Nephron (organoid): ENCODE results near the gene KIAA0232.

ENCODE experiments used
- H3K27ac Mint-ChIP-seq, 3 experiments: 2 replicates each; pipeline ENCODE4 v1.8.0; 2020; ENCODE audit warnings: mixed read lengths in 3 of 3, mild to moderate bottlenecking in 2 of 3, moderate library complexity in 1 of 3
- H3K27me3 Mint-ChIP-seq: 2 replicates; pipeline ENCODE4 v1.8.0; 2021; ENCODE audit warnings: low read depth, mild to moderate bottlenecking, moderate library complexity, mixed read lengths
- H3K36me3 Mint-ChIP-seq: 2 replicates; pipeline ENCODE4 v1.8.0; 2020; ENCODE audit warnings: low read depth, mixed read lengths
- H3K4me1 Mint-ChIP-seq: 2 replicates; pipeline ENCODE4 v1.8.0; 2020; ENCODE audit warnings: mixed read lengths
- H3K4me3 Mint-ChIP-seq, 3 experiments: 2 replicates each; pipeline ENCODE4 v1.8.0; 2020; ENCODE audit warnings: mild to moderate bottlenecking in 3 of 3, mixed read lengths in 3 of 3, moderate library complexity in 2 of 3
- H3K9me3 Mint-ChIP-seq: 2 replicates; pipeline ENCODE4 v1.8.0; 2020; ENCODE audit warnings: mixed read lengths
- CTCF ChIP-seq, 3 experiments: fragments of 200-600 bp; sonication (generic); IDR thresholded peaks; one replicate each; pipeline ENCODE4 v1.5.0; 2021; ENCODE audit warnings: antibody characterized with exemption in 3 of 3; ENCODE audit not compliant: unreplicated experiment in 3 of 3

The KIAA0232 gene

DNA sequence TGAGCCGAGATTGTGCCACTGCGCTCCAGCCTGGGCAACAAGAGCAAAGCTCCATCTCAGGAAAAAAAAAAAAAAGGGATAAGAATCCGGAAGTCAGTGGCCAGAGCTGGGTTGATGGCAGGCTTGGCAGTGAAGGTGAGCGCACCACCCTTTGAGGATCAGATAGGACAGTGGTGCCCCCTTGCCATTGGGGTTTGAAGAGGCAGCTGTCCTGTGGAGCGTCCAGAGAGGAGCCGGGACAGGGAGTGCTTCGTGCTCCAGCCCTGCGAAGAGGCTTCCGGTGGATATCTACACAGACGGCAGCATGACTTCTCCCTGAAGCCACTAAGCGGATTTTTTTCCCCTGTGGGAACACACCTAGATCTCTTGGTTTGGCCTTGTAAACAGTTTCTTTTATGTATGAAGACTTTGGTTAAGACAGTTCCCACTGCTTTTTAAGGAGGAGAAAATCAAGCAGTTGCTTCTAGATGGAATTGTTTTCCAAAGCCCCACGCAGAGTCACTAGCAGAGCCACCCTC lies 133.6 kb downstream of the KIAA0232 start:
- Mint-ChIP-seq H3K27me3 (no peaks in the 10 kb centered on the region), H3K36me3 (no peaks in the 10 kb centered on the region), H3K27ac (peak overlapping the region; percentile 2 to 99 (median 94)), H3K4me3 (no peak overlapping the region), H3K4me1 (peaks cover 48% of the 10 kb centered on the region), H3K9me3 (no peaks in the 10 kb centered on the region)
- no peak for TF ChIP-seq CTCF (IDR thresholded peaks at IDR 0.05; ENCODE audit: unreplicated experiment in 3 of 3)

DNA sequence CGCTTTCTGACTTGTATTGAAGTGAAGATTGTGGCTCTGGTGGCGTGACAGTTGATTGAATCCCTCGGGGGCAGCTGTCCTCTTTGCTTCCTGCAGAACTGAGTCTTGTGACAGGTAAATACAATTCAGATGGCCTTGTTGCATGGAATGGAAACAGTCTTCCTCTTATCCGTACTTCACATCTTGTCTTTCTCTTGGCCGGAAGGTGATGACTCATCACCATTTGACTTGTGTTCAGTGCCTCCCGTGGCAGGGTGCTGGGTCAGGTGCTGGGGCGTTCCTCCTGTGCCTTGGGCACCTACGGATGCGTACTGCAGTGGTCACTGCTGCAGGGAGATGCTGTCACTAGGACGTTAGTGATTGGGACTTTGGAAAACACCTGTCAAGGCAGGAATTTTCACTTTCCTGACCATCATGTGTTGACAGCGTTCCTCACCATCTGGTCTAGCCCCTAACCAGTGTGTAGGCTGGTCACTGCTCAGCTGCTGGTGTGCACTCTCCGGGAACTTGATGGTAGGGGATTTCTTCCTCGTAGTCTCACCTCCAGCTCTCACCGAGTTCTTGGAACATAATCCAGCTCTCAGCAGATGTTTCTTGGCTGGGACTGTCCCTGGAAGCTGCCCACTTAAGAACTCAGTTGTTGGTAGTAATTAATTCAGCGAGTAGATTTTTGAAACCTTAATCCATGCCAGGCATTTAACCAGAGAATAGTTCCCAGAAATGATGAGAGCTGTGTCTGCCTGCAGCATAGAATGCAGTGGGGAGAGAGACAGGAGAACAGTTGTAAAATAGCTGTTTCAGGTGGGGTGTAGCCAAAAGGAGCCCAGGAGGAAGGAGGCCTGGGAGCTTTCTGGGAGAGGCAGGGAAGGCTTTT lies 134.3 kb downstream of the KIAA0232 start:
- peak overlapping the region in 2 of 3 experiments; percentile 2 to 50 for H3K4me3 Mint-ChIP-seq
- no peaks in the 10 kb centered on the region for H3K9me3 Mint-ChIP-seq
- no peaks in the 10 kb centered on the region for H3K36me3 Mint-ChIP-seq
- peak overlapping the region; percentile 90 to 99 (median 94) for H3K27ac Mint-ChIP-seq
- H3K4me1 Mint-ChIP-seq, result peaks cover 42% of the 10 kb centered on the region
- H3K27me3 Mint-ChIP-seq, result no peaks in the 10 kb centered on the region
- TF ChIP-seq CTCF (IDR thresholded peaks at IDR 0.05; ENCODE audit: unreplicated experiment in 3 of 3), result no peak

- peak; percentile 51 to 55 (median 51) for TF ChIP-seq CTCF (IDR thresholded peaks at IDR 0.05; ENCODE audit: unreplicated experiment in 3 of 3)
- Mint-ChIP-seq H3K9me3 (no peaks in the 10 kb centered on the region), H3K27ac (peak overlapping the region; percentile 90 to 99 (median 94)), H3K4me3 (peak overlapping the region; percentile 42 to 64 (median 49)), H3K27me3 (no peaks in the 10 kb centered on the region), H3K4me1 (peaks cover 46% of the 10 kb centered on the region), H3K36me3 (no peaks in the 10 kb centered on the region)
These were observed 135.1 kb downstream of the KIAA0232 start for GRCh38 chr4:6917461-6918271.

GRCh38 chr4:6918338-6918737 lies 135.8 kb downstream of the KIAA0232 start:
- TF ChIP-seq CTCF (IDR thresholded peaks at IDR 0.05; ENCODE audit: unreplicated experiment in 3 of 3), result no peak
- H3K27ac Mint-ChIP-seq, result peak overlapping the region; percentile 90 to 99 (median 94)
- H3K27me3 Mint-ChIP-seq, result no peaks in the 10 kb centered on the region
- peaks cover 47% of the 10 kb centered on the region for H3K4me1 Mint-ChIP-seq
- no peaks in the 10 kb centered on the region for H3K9me3 Mint-ChIP-seq
- H3K36me3 Mint-ChIP-seq, result peaks cover 3% of the 10 kb centered on the region
- peak overlapping the region in 1 of 3 experiments; percentile 64 for H3K4me3 Mint-ChIP-seq

DNA sequence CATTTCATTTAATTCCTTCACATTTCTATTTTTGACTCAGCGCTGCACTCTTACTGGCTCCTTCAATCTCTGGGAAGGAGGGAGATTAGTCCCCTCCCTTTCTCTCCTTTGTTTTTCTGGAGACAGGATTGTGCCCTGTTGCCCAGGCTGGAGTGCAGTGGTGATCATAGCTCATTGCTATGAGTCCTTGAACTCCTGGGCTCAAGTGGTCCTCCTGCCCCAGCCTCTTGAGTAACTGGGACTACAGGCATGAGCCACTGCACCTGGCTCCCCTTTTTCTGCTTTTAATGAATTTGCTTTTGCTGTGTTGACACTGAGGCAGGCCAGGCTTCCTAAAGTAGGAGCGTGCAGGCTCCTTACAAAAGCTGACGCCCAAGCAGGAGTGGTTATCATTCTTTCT lies 137.6 kb downstream of the KIAA0232 start:
- H3K4me1 Mint-ChIP-seq, result peaks cover 47% of the 10 kb centered on the region
- peaks cover 19% of the 10 kb centered on the region for H3K36me3 Mint-ChIP-seq
- no peak for TF ChIP-seq CTCF (IDR thresholded peaks at IDR 0.05; ENCODE audit: unreplicated experiment in 3 of 3)
- H3K4me3 Mint-ChIP-seq, result no peak overlapping the region
- no peaks in the 10 kb centered on the region for H3K9me3 Mint-ChIP-seq
- H3K27ac Mint-ChIP-seq, result peak overlapping the region in 2 of 3 experiments; percentile 6 to 32
- H3K27me3 Mint-ChIP-seq, result no peaks in the 10 kb centered on the region
